Lung (tissue), 12 donors: Measurements from ENCODE around the gene TMCO4. TPM values are rescaled to one million over a fixed set of nuclear protein-coding genes. Genes with fewer than 3 reads are reported as not detected.

Experiments used
- ATAC-seq: fragments of 200-7000 bp; cut with Tn5 transposase; one replicate; pipeline ENCODE4 v1.9.1; 2020; ENCODE audit warnings: moderate number of reproducible peaks; ENCODE audit not compliant: insufficient read depth, low FRiP score
- DNase-seq, 3 donors: peaks; one replicate each; pipeline ENCODE4 v3.0.0-alpha.2; 2013 to 2017
- H3K27ac ChIP-seq, 2 donors: one replicate each; pipeline ENCODE4 v1.5.1; 2013; ENCODE audit warnings: mild to moderate bottlenecking in 2 of 2, moderate library complexity in 2 of 2, control low read depth in 1 of 2, inconsistent platforms in 1 of 2, low read depth in 1 of 2, low read length in 1 of 2
- H3K27me3 ChIP-seq, 3 donors: one replicate each; pipeline ENCODE4 v1.5.1; 2013; ENCODE audit warnings: low read length in 2 of 3; ENCODE audit not compliant: control insufficient read depth in 3 of 3, insufficient read depth in 3 of 3
- H3K36me3 ChIP-seq, 4 donors: one replicate each; pipeline ENCODE4 v1.5.1; 2013; ENCODE audit warnings: low read length in 4 of 4, mild to moderate bottlenecking in 1 of 4, moderate library complexity in 1 of 4; ENCODE audit not compliant: control insufficient read depth in 4 of 4, insufficient read depth in 4 of 4
- H3K4me1 ChIP-seq, 5 donors: one replicate each; pipeline ENCODE4 v1.5.1; 2013; ENCODE audit warnings: low read length in 5 of 5, mild to moderate bottlenecking in 2 of 5, moderate library complexity in 1 of 5; ENCODE audit not compliant: control insufficient read depth in 5 of 5, insufficient read depth in 5 of 5
- H3K4me3 ChIP-seq: one replicate; pipeline ENCODE4 v1.5.1; 2013; ENCODE audit warnings: mild to moderate bottlenecking, control low read depth, moderate library complexity
- H3K9ac ChIP-seq, 2 donors: one replicate each; pipeline ENCODE4 v1.5.1; 2013; ENCODE audit warnings: low read length in 2 of 2, control low read depth in 1 of 2; ENCODE audit not compliant: insufficient read depth in 1 of 2
- H3K9me3 ChIP-seq, 4 donors: one replicate each; pipeline ENCODE4 v1.5.1; 2013; ENCODE audit warnings: low read length in 3 of 4, mild to moderate bottlenecking in 1 of 4, moderate library complexity in 1 of 4; ENCODE audit not compliant: control insufficient read depth in 4 of 4, insufficient read depth in 3 of 4
- WGBS, 2 donors: extraction: QIAGEN DNeasy Blood & Tissue Kit; methylation state at CpG; one replicate each; pipeline ENCODE4 v1.1.7; 2013; 5-methylcytosine and 5-hydroxymethylcytosine counted together
- polyA plus RNA-seq, 2 donors: library from polyadenylated mRNA; stranded (reverse); fragments of 200-250 nt; gene quantifications; one replicate each; pipeline ENCODE4 v1.2.1, GENCODE V29; 2013
- total RNA-seq, 2 donors: library from RNA; depleted of rRNA in 1 of 2; stranded (reverse); fragments of >200 nt in 1 of 2; gene quantifications; one replicate each; pipeline ENCODE4 v1.2.1, GENCODE V29; 2014 to 2021
- TF ChIP-seq, protein P1 (sequence below): IDR thresholded peaks from 2 replicates; pipeline ENCODE4 v1.5.1; 2012; ENCODE audit warnings: mild to moderate bottlenecking; ENCODE audit errors: control extremely low read depth, extremely low read depth
- donor health status: control.
- donor health status: control.
- donor health status: Bipolar disorder and iron deficiency.
- donor health status: healthy.
- donor health status: DM: yes; HTN: yes; CAD: no.

TMCO4 gene
- total and polyA plus RNA-seq, 4 donors = 14.3 to 27.8 (median 19.5) TPM

DNA sequence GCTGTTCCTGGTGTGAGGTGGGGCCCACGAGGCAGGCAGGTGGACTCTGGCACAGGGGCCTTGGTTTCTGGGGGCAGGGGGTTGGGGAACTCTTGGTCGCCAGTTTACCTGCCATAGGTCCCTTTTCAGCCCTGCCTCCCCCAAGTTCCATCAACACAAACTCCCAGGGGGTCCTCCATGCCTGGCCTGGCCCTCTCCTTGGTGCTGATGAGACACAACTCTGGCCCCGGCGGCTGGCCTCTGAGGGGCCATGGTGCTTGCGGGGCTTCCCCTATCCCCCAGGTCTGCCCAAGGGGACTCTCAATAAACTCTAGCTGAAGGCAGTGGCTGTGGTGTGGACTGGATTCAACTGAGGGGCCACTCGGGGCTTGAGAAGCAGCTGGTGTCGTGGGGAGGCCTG is 119.1 kb downstream of the TMCO4 start:
- 86 to 90% methylated on average over 7 of the region's 7 CpGs for WGBS, 2 donors
- Histone ChIP-seq H3K4me3 (no peak overlapping the region), H3K9ac (no peak overlapping the region), H3K27ac (no peak overlapping the region), H3K9me3 (peaks cover 0 to 2% (median 0%) of the 10 kb centered on the region in 4 donors), H3K4me1 (no peaks in the 10 kb centered on the region), H3K27me3 (no peaks in the 10 kb centered on the region), H3K36me3 (peaks cover 0 to 4% (median 0%) of the 10 kb centered on the region in 4 donors)
- no peak for ATAC-seq
- TF ChIP-seq, protein P1, sequence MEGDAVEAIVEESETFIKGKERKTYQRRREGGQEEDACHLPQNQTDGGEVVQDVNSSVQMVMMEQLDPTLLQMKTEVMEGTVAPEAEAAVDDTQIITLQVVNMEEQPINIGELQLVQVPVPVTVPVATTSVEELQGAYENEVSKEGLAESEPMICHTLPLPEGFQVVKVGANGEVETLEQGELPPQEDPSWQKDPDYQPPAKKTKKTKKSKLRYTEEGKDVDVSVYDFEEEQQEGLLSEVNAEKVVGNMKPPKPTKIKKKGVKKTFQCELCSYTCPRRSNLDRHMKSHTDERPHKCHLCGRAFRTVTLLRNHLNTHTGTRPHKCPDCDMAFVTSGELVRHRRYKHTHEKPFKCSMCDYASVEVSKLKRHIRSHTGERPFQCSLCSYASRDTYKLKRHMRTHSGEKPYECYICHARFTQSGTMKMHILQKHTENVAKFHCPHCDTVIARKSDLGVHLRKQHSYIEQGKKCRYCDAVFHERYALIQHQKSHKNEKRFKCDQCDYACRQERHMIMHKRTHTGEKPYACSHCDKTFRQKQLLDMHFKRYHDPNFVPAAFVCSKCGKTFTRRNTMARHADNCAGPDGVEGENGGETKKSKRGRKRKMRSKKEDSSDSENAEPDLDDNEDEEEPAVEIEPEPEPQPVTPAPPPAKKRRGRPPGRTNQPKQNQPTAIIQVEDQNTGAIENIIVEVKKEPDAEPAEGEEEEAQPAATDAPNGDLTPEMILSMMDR = no peak
- no peak for DNase-seq

DNA sequence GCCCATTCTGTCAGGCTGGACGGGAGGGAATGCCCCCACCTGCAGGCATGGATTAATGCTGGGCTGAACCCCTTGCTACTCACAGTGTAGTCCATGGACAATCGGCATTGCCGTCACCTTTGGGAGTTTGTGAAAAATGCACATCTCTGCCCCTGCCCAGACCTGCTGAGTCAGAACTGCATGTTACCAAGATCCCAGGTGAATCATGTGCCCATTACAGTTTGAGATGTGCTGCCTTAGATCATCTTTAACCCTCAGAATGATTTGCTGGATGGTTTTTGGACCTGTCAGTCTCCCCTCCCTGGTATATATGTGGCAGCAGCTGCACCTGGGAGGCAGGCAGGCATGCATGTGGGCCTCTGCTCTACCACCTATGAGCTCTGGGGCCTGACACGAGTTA is 120.0 kb downstream of the TMCO4 start:
- no peak for ATAC-seq
- H3K36me3 ChIP-seq = peaks cover 0 to 4% (median 0%) of the 10 kb centered on the region in 4 donors
- H3K27ac ChIP-seq = no peak overlapping the region
- no peak overlapping the region for H3K9ac ChIP-seq
- TF ChIP-seq, protein P1 = no peak
- no peaks in the 10 kb centered on the region for H3K4me1 ChIP-seq
- peaks cover 0 to under 1% (median 0%) of the 10 kb centered on the region in 4 donors for H3K9me3 ChIP-seq
- H3K27me3 ChIP-seq = no peaks in the 10 kb centered on the region
- H3K4me3 ChIP-seq = no peak overlapping the region
- 81 to 88% methylated on average over 4 of the region's 4 CpGs for WGBS, 2 donors
- no peak for DNase-seq

DNA sequence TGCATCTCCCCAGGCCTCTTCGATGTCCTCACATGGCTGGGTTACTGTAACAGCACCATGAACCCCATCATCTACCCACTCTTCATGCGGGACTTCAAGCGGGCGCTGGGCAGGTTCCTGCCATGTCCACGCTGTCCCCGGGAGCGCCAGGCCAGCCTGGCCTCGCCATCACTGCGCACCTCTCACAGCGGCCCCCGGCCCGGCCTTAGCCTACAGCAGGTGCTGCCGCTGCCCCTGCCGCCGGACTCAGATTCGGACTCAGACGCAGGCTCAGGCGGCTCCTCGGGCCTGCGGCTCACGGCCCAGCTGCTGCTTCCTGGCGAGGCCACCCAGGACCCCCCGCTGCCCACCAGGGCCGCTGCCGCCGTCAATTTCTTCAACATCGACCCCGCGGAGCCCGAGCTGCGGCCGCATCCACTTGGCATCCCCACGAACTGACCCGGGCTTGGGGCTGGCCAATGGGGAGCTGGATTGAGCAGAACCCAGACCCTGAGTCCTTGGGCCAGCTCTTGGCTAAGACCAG is 120.7 kb downstream of the TMCO4 start:
- H3K36me3 ChIP-seq = peaks cover 0 to 4% (median 0%) of the 10 kb centered on the region in 4 donors
- no peak overlapping the region for H3K27ac ChIP-seq
- no peaks in the 10 kb centered on the region for H3K27me3 ChIP-seq
- no peaks in the 10 kb centered on the region for H3K9me3 ChIP-seq
- WGBS, 2 donors = 91 to 95% methylated on average over 34 of the region's 34 CpGs
- ATAC-seq (no peak), DNase-seq (no peak)
- H3K4me3 ChIP-seq = no peak overlapping the region
- no peak overlapping the region for H3K9ac ChIP-seq
- TF ChIP-seq, protein P1 = no peak
- no peaks in the 10 kb centered on the region for H3K4me1 ChIP-seq

DNA sequence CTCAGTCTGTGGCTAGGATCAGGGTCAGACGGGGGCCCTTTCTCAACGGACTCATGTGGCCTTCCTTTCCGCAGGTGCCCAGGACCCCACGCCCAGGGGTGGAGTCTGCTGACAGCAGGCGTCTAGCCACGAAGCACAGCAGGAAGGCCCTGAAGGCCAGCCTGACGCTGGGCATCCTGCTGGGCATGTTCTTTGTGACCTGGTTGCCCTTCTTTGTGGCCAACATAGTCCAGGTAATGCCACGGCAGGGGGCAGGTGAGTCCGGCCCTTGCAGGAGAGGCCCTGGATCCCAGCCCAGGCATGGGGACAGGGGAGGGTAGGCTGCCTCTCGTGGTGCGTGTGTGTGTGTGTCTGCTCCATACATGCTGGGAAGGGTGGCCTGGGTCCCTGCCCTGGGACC is 121.2 kb downstream of the TMCO4 start:
- TF ChIP-seq, protein P1 = no peak
- WGBS, 2 donors = 76 to 77% methylated on average over 11 of the region's 11 CpGs
- no peaks in the 10 kb centered on the region for H3K4me1 ChIP-seq
- no peaks in the 10 kb centered on the region for H3K9me3 ChIP-seq
- no peak overlapping the region for H3K9ac ChIP-seq
- no peak overlapping the region for H3K27ac ChIP-seq
- H3K27me3 ChIP-seq = no peaks in the 10 kb centered on the region
- H3K36me3 ChIP-seq = peaks cover 0 to 4% (median 0%) of the 10 kb centered on the region in 4 donors
- ATAC-seq (no peak), DNase-seq (no peak)
- H3K4me3 ChIP-seq = no peak overlapping the region
